GM12874 (cell line): ENCODE measurements around the gene MFAP4.

Experiments used
- TF ChIP-seq, protein P1 (sequence below): IDR thresholded peaks from 2 replicates; pipeline ENCODE4 v1.5.1; 2011; ENCODE audit warnings: low read depth, mild to moderate bottlenecking, control low read depth, low read length, moderate library complexity; ENCODE audit not compliant: insufficient read depth

MFAP4 gene

DNA sequence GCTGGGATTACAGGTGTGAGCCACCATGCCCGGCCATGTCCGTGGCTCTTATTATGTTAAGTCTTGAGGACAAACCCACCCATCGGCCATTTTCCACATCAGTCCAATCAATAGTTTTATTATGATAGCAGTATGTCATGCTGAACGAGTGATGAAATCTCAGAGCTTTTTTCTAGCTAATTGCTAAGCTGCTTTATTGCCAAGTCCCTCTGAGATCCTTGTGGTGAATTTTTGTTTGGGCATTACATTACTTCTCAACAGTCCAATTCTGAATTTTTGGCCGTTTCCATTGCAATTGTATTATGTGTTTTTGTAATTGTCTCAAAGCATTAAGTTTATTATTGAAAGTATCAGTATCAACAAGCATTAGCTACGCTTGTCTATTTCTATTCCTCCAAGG lies 34.9 kb upstream of the MFAP4 start:
- TF ChIP-seq, protein P1, sequence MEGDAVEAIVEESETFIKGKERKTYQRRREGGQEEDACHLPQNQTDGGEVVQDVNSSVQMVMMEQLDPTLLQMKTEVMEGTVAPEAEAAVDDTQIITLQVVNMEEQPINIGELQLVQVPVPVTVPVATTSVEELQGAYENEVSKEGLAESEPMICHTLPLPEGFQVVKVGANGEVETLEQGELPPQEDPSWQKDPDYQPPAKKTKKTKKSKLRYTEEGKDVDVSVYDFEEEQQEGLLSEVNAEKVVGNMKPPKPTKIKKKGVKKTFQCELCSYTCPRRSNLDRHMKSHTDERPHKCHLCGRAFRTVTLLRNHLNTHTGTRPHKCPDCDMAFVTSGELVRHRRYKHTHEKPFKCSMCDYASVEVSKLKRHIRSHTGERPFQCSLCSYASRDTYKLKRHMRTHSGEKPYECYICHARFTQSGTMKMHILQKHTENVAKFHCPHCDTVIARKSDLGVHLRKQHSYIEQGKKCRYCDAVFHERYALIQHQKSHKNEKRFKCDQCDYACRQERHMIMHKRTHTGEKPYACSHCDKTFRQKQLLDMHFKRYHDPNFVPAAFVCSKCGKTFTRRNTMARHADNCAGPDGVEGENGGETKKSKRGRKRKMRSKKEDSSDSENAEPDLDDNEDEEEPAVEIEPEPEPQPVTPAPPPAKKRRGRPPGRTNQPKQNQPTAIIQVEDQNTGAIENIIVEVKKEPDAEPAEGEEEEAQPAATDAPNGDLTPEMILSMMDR, result no peak

DNA sequence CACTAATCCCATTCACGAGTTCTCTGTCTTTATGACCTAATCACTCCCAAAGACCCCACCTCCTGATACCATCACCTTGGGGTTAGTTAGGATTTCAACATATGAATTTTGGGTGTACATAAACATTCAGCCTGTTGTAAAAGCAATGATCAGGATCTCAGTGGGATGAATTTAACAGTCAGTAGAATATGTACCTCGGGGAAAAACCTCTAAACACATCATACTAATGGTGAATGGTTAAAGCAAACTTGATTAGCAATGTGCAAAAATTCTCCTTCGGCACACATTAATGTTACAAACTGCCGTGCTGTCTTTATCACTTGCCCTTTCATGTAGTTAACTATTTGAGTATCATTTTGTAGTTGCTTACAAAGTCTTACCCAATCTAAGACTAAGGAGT lies 34.2 kb upstream of the MFAP4 start:
- TF ChIP-seq, protein P1, result no peak

DNA sequence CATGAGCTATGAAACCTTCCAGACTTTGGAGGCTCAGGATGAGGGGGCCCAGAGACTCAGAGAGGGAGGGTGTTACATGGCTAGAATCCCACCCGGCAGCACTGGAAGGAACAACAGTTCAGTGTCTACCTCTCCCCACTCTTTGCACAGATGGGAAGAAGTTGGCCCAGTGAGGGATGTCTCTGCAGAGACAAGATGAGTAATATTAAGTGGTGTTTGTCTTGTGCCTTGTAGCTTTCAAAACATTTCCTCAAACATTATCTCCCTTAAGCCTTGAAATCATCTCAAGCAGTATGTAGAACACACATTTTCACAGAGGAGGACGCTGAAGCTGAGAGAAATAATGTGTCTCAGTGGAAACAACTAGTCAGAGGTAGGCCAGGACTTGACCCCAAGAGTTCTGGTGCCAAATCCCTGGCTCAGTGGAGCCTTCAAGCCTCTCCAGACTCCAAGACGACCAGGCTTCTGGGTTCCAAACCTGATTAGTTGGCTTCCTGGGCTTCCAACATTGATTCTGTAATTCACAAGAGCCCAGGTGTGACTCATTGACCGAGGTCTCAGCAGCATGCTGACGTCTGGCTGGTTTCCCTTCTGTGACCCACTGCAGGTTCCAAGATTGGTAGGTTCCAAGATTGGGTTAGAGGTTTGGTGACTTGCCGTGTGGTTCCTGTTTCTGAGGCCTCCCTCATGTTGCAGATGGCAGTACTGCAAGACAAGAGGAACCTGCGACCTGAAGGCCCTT lies 31.4 kb upstream of the MFAP4 start:
- TF ChIP-seq, protein P1, result no peak

DNA sequence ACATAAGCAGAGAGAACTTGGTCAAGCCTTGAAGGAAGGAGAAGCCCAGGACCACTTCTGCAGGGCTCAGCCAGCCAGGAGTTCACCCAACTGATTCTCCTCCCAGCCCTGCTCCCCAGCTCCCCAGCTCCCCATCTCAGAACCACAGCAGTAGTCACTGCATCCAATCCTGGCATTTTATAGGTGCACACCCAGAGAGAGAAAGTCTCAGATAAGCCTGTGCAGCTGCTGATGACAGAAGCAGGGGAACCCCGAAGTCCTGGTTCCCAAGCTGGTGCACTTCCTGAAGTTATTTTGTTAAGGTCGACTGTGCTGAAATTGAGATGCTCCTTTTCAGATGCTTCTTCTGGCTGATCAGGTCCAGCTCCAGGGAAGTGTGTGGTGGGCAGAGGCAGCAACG lies 30.6 kb upstream of the MFAP4 start:
- TF ChIP-seq, protein P1, result no peak

DNA sequence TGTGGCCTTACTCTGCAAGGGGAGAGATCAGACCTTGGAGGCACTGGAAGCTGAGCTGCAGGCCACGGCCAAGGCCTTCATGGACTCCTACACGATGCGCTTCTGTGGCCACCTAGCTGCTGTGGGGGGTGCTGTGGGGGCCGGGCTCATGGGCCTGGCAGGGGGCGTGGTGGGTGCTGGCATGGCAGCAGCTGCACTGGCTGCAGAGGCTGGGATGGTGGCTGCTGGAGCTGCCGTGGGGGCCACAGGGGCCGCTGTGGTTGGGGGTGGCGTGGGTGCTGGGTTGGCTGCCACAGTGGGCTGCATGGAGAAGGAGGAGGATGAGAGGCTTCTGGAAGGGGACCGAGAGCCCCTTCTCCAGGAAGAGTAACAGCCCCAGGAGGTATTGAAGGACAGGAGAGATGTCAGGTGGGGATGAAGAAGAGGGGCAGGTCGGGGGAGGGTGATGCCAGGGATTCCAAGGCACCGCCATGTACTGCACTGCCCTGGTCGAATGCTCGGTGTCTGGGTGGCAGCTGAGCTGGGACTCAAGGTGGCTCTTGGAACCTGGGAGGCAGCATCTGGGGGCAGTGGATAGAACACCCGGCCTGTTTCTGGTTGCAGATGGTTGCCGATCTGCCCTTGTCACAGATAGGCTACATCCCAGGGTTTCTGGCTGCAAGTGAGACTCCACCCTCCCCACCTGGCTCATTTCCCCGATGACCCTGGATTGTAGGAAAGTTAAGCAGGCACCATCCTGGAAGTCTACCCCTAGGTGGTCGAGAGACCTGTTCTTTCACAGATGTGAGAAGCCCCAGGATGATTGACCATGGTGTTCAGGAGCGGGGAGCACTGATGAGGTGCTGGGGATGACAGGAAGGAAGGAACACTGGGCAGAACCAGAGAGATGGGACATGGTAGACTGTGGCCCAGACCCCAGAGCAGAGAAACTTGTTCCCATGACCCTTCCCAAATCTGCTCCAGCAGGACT lies 29.1 kb upstream of the MFAP4 start:
- TF ChIP-seq, protein P1, result no peak

DNA sequence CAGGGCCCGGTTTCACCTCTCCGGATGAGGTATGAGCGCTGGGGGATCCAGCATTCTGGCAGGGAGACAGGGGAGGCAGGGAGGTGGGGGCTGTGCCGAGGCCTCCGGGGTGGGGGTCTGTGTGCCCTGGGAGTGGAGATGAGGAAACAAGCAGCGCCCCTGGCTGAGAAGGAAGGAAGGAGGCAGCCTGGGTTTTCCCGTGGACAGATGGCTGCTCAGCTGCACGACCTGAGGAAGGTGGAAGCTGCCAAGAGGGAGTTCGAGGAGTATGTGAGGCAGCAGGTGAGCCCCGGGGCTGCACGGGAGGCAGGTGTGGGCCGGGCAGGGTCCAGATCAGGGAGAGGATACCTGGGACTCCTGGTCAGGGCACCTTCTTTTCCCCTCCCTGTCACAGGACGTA lies 28.3 kb upstream of the MFAP4 start:
- TF ChIP-seq, protein P1, result no peak
